Transverse colon (tissue), 4 donors: ENCODE results near the gene TTC16. TPM values are rescaled to one million over a fixed set of nuclear protein-coding genes. Genes with fewer than 3 reads are reported as not detected.

Source experiments
- DNase-seq: peaks from one replicate; pipeline ENCODE4 v3.0.0-alpha.2; 2019
- H3K27ac ChIP-seq, 4 donors: fragments of 200-600 bp; sonication (generic); 2 replicates each; pipeline ENCODE4 v1.5.1; 2016 to 2018; ENCODE audit warnings: inconsistent platforms in 4 of 4
- H3K27me3 ChIP-seq: fragments of 200-600 bp; sonication (generic); 2 replicates; pipeline ENCODE4 v1.5.1; 2017; ENCODE audit warnings: inconsistent platforms
- H3K36me3 ChIP-seq, 4 donors: fragments of 200-600 bp; sonication (generic); 2 replicates each; pipeline ENCODE4 v1.5.1; 2017 to 2019; ENCODE audit warnings: inconsistent platforms in 4 of 4
- H3K4me1 ChIP-seq, 4 donors: fragments of 200-600 bp; sonication (generic); 2 replicates each; pipeline ENCODE4 v1.5.1; 2017 to 2020; ENCODE audit warnings: inconsistent platforms in 4 of 4
- H3K4me3 ChIP-seq, 4 donors: fragments of 200-600 bp; sonication (generic); 1 replicate in 1 of 4; 2 replicates in 3 of 4; pipeline versions ENCODE4 v1.5.1 to v1.6.1; 2017 to 2019; ENCODE audit warnings: inconsistent platforms in 4 of 4
- H3K9me3 ChIP-seq, 2 donors: fragments of 200-600 bp; sonication (generic); 2 replicates each; pipeline ENCODE4 v1.5.1; 2017 to 2019; ENCODE audit warnings: inconsistent platforms in 2 of 2
- EP300 ChIP-seq: sonication (generic); formaldehyde crosslinking; IDR thresholded peaks from one replicate; pipeline ENCODE4 v1.6.1; 2017; ENCODE audit warnings: antibody characterized with exemption, low read depth
- POLR2A ChIP-seq: fragments of 450-650 bp; IDR thresholded peaks from one replicate; pipeline ENCODE4 v1.6.1; 2016; ENCODE audit warnings: antibody characterized with exemption, mild to moderate bottlenecking, moderate library complexity
- POLR2AphosphoS5 ChIP-seq, 3 donors: sonication (generic); formaldehyde crosslinking; IDR thresholded peaks; one replicate each; pipeline ENCODE4 v1.6.1; 2016; ENCODE audit warnings: antibody characterized with exemption in 3 of 3
- WGBS, 2 donors: methylation state at CpG; one replicate each; pipeline ENCODE4 v1.1.5; 2018; ENCODE audit warnings: low coverage in 1 of 2; 5-methylcytosine and 5-hydroxymethylcytosine counted together
- in situ Hi-C, 4 donors: fragments of 200-750 bp; cut with MboI; loops; one replicate each; pipeline versions ENCODE4 v1.15.0 to v1.15.1; 2017; ENCODE audit warnings: low sequenced_read_pairs in 3 of 4, low pct_ligation_motif_present in 1 of 4, low pct_unique_long_range_greater_than_20kb in 1 of 4
- intact Hi-C: fragments of 100-400 bp; cut with DNase I; formaldehyde crosslinking; loops from one replicate; pipeline ENCODE4 v1.15.1; 2023; ENCODE audit warnings: low total_unique reads
- total RNA-seq, 4 donors: library from RNA; depleted of rRNA; stranded (reverse); fragments of >200 nt; gene quantifications; one replicate each; pipeline ENCODE4 v1.1.0, GENCODE V29; 2016
- TF ChIP-seq, protein P1 (sequence below), 5 experiments: fragments of 200-600 bp in 3 of 5; fragments of 450-650 bp in 2 of 5; sonication (generic) in 3 of 5; IDR thresholded peaks; 1 replicate in 2 of 5; 2 replicates in 3 of 5; pipeline ENCODE4 v1.5.1; 2016 to 2017; ENCODE audit warnings: antibody characterized with exemption in 5 of 5, inconsistent platforms in 3 of 5, mild to moderate bottlenecking in 2 of 5, moderate library complexity in 1 of 5

Gene TTC16
- total RNA-seq, 4 donors from 2014 or later: not detected

DNA sequence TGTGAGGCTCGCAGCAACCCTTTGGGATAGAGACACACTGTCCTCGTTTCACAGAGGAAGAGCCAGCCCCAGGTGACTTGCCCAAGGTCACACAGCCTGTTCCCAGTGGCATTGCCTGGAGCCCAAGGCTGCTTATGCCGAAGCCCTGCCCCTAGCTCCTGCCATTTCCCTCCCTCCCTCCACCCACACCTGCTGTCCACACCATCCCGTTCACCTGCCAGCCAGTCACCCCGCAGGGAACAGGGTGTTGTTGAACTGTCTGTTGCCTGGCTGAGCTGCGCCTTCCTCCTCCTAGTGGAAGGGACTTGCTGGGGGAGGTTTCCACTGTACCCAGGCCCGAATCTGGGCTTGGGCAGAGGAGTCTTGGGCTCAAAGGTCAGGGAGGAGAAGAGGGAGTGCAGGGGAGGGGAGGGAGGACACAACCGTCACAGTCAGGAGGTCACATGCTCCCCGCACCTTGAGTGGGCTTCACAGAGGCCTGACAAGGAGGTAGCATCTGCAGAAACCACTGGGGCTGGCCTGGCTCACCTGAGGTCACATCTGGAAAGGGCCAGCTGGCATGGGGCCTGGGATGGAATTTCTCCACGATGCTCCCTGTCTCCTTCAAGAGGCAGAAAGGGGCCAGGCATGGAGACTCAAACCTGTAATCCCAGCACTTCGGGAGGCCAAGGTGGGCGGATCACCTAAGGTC, 6.3 kb downstream of the TTC16 start:
- no peaks in the 10 kb centered on the region for H3K36me3 ChIP-seq
- intact Hi-C loops: no loop called here
- H3K4me3 ChIP-seq: no peak overlapping the region
- H3K4me1 ChIP-seq: peaks cover 0 to 23% (median 12%) of the 10 kb centered on the region in 4 donors
- DNase-seq: no peak
- no peaks in the 10 kb centered on the region for H3K9me3 ChIP-seq
- in situ Hi-C loops: no loop called here
- H3K27me3 ChIP-seq: no peaks in the 10 kb centered on the region
- H3K27ac ChIP-seq: peak overlapping the region in 1 of 4 donors; percentile 15
- TF ChIP-seq, protein P1, sequence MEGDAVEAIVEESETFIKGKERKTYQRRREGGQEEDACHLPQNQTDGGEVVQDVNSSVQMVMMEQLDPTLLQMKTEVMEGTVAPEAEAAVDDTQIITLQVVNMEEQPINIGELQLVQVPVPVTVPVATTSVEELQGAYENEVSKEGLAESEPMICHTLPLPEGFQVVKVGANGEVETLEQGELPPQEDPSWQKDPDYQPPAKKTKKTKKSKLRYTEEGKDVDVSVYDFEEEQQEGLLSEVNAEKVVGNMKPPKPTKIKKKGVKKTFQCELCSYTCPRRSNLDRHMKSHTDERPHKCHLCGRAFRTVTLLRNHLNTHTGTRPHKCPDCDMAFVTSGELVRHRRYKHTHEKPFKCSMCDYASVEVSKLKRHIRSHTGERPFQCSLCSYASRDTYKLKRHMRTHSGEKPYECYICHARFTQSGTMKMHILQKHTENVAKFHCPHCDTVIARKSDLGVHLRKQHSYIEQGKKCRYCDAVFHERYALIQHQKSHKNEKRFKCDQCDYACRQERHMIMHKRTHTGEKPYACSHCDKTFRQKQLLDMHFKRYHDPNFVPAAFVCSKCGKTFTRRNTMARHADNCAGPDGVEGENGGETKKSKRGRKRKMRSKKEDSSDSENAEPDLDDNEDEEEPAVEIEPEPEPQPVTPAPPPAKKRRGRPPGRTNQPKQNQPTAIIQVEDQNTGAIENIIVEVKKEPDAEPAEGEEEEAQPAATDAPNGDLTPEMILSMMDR (IDR thresholded peaks at IDR 0.05): no peak
- TF ChIP-seq EP300: no peak
- TF ChIP-seq POLR2A: no peak
- TF ChIP-seq POLR2AphosphoS5 (IDR thresholded peaks at IDR 0.05): no peak
- 60% methylated on average over 12 of the region's 12 CpGs; no CpG with 5 or more reads in 1 of the 2 donors for WGBS, 2 donors

DNA sequence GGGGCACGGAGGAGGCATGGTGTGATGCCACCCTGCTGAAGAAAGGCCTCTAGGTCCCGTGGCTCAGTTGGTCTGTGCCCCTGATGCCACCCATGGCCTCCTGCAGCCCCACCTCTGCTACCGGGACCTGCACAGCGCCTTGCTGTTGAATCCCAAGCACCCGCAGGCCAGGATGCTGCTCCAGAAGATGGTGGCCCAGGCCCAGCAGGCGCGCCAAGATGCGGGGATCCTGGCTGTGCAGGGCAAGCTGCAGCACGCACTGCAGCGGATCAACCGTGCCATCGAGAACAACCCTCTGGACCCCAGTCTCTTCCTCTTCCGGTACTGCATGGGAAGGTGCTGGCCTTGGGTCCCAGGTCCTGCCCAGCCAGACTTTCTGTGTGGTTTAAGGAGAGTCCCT, 7.1 kb downstream of the TTC16 start:
- H3K4me1 ChIP-seq: peaks cover 0 to 23% (median 12%) of the 10 kb centered on the region in 4 donors
- no peaks in the 10 kb centered on the region for H3K9me3 ChIP-seq
- no peak for DNase-seq
- H3K27ac ChIP-seq: no peak overlapping the region
- no peak overlapping the region for H3K4me3 ChIP-seq
- H3K27me3 ChIP-seq: no peaks in the 10 kb centered on the region
- TF ChIP-seq, protein P1 (IDR thresholded peaks at IDR 0.05): no peak
- TF ChIP-seq POLR2A (no peak), POLR2AphosphoS5 (IDR thresholded peaks at IDR 0.05) (no peak), EP300 (no peak)
- in situ Hi-C loops: no loop called here
- no peaks in the 10 kb centered on the region for H3K36me3 ChIP-seq
- intact Hi-C loops: no loop called here
- WGBS, 2 donors: 85% methylated on average over 13 of the region's 13 CpGs; no CpG with 5 or more reads in 1 of the 2 donors

GRCh38 chr9:127723444-127723843, 7.6 kb downstream of the TTC16 start:
- H3K9me3 ChIP-seq: no peaks in the 10 kb centered on the region
- DNase-seq: peak; percentile 39
- H3K27ac ChIP-seq: no peak overlapping the region
- H3K4me1 ChIP-seq: peaks cover 0 to 23% (median 12%) of the 10 kb centered on the region in 4 donors
- intact Hi-C loops: no loop called here
- WGBS, 2 donors: 54 to 57% methylated on average over 1 to 5 of the region's 5 CpGs
- H3K4me3 ChIP-seq: no peak overlapping the region
- in situ Hi-C loops: no loop called here
- TF ChIP-seq EP300 (no peak), POLR2A (no peak), POLR2AphosphoS5 (IDR thresholded peaks at IDR 0.05) (no peak)
- TF ChIP-seq, protein P1 (IDR thresholded peaks at IDR 0.05): no peak
- no peaks in the 10 kb centered on the region for H3K36me3 ChIP-seq
- H3K27me3 ChIP-seq: no peaks in the 10 kb centered on the region

GRCh38 chr9:127724012-127724411, 8.1 kb downstream of the TTC16 start:
- intact Hi-C loops: no loop called here

More at GRCh38 chr9:127724012-127724411, 8.1 kb downstream of the TTC16 start:
- Histone ChIP-seq H3K4me3 (no peak overlapping the region), H3K27ac (peak overlapping the region in 1 of 4 donors; percentile 33), H3K4me1 (peaks cover 0 to 23% (median 12%) of the 10 kb centered on the region in 4 donors), H3K9me3 (no peaks in the 10 kb centered on the region), H3K36me3 (no peaks in the 10 kb centered on the region), H3K27me3 (no peaks in the 10 kb centered on the region)
- TF ChIP-seq EP300 (no peak), POLR2AphosphoS5 (IDR thresholded peaks at IDR 0.05) (no peak), POLR2A (no peak)
- TF ChIP-seq, protein P1 (IDR thresholded peaks at IDR 0.05): no peak
- peak; percentile 34 for DNase-seq
- WGBS, 2 donors: 48% methylated on average over 17 of the region's 23 CpGs; no CpG with 5 or more reads in 1 of the 2 donors
- in situ Hi-C loops: no loop called here
